ENCODE data around the gene EPHA6.
"Not testable (repeated sequence)": the region's sequence is repeated elsewhere in the genome, so short reads cannot be mapped to it uniquely, and the experiment has no call there.

Gene EPHA6

DNA sequence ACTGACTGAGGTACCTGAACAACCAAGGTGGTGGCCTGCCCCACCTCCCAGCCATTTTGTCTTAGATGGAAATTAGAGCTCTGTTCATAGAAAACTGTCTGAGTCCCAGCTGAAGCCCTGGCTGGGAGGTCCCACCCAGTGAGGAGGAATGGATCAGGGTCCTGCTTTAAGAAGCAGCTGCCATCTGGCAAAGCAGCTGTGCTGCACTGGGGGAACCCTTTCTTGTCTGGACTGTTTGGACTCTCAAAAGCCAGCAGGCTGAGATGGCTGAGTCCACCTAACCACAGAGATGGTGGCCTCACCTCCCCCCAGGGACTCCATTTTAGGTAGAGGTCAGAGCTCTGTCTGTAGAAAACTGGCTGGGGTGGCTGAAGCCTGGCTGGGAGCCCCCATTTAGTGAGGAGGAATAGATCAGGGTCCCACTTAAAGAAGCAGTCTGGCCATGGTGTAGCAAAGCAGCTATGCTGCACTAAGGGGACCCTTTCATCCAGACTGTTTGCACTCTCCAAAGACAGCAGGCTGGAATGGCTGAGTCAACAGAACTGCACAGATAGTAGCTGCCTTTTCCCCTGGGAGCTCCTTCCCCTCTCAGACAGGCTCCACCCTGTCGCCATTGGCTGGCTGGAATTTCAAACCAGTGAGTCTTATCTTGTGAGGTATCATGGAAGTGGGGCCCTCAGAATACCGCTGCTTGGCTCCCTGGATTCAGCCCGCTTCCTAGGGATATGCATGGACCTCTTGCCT is 116.9 kb downstream of the EPHA6 start:
- DNase-seq, result peak; percentile 5

DNA sequence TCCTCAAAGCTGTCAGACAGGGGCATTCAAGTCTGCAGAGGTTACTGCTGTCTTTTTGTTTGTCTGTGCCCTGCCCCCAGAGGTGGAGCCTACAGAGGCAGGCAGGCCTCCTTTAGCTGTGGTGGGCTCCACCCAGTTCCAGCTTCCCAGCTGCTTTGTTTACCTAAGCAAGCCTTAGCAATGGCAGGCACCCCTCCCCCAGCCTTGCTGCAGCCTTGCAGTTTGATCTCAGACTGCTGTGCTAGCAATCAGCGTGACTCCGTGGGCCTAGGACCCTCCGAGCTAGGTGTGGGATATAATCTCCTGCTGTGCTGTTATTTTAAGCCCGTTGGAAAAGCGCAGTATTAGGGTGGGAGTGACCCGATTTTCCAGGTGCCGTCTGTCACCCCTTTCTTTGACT is 127.7 kb downstream of the EPHA6 start:
- not testable (repeated sequence) for DNase-seq

DNA sequence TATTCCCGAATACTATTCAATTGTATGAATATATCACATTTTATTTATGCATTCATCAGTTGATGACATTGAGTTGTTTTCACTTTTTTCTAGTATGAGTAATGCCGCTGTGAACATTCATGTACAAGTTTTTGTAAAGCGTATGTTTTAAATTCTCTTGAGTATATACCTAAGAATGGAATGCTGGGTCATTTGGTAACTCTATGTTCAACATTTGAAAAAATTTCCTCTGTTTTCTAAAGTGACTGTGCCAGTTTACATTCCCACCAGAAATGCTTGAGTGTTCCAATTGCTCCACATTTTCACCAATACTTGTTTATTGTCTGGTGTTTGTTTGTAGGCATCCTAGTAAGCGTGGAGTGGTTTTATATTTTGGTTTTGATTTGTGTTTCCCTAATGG is 144.5 kb downstream of the EPHA6 start:
- no peak for DNase-seq

DNA sequence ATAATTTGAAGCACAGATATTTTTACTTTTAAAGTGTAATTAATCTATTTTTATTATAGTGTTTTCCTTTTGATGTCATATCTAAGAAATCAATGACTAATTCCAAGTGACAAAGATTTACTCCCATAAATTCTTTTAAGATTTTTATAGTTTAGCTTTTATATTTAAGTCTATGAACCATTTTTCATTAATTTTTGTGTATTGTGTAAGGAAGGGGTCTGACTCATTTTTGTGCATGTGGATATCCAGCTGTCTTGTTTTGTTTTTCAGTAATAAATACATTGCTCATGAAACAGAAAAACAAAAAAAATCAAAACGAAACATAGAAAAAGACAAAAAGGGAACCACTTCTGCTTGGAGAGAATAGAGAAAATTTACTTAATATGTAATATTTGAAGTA is 145.1 kb downstream of the EPHA6 start:
- DNase-seq, result no peak

DNA sequence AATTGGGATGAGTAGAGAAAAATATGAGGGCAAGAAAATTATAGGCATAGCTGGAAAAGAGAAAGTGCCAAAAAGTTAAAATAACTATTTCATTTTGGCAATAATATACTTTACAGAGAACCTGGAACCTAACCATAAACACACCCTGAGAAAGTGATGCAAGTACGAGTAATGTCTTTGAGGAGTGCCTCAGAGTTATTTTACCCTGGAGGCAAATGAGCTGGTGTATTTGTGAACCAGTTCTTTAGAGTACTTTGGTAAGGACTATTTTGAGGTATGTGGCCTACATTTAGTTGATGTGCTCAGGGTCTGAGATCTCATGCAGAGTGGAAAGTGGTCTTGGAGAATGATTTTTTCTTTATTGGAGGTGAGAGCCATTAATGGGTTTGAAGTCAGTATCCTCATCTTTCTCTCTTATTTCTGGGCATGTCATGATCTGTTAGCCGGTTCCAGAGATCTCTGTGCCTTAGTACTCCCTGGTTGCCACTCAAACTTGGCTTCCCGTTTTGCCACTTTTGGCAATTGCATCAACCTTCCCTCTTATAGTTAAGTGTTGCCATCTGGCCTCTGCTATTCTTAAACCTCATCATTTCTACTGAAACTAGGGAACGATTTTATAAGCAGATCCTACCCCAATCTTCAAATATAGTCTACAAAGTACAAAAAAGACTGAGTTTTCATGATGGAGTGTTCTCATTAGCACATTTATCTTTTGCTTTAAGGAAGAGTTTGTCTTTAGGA is 145.7 kb downstream of the EPHA6 start:
- DNase-seq, result peak; percentile 53

DNA sequence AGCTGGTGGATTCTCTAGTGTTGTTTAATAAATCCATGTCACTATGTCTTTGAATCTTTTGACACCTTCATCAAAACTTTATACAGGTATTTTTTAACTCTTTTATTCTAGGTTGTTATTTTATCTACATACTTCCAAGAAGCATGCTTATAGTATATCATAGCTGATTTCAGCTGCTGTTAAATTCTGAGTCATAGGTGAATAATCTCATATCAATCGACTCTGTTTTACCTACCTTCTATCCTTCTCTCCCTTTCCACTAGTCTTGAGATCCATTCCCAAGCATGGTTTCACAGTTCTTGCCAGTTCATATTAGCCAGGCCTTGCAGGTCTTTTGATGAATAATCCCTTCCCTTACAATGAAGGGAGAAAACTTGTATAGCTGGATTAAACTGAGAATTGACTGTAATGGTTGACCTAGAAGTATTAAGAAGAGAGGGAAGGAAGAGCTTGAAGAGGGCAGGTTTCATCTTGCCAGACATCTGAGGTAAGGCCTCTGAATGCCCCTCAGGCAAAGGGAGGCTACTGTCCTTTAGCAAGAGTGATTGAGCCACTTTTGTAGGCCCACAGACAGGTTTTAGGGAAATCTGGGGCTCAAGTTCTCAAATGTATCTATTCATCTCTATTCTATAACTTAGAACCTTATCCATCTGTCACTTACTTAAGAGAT is 146.4 kb downstream of the EPHA6 start:
- no peak for DNase-seq

DNA sequence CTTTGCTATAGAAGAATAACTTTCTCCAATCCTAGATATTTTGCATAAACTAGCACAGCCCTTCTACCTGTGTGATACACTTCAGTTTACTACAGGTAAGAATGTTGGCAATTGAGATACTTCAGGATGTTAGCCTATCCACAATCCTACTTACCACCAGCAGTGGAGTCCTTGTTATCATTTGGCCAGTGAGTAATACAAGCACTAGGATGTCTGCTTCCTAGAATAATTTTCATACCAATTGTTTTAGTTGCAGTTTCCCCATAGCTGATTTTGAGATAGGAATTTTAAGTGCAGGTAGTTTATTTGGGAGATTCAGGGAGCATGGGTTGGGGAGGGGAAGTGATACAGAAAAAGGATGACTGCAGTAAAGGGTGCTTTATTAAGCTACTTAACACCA is 147.2 kb downstream of the EPHA6 start:
- DNase-seq, result no peak

DNA sequence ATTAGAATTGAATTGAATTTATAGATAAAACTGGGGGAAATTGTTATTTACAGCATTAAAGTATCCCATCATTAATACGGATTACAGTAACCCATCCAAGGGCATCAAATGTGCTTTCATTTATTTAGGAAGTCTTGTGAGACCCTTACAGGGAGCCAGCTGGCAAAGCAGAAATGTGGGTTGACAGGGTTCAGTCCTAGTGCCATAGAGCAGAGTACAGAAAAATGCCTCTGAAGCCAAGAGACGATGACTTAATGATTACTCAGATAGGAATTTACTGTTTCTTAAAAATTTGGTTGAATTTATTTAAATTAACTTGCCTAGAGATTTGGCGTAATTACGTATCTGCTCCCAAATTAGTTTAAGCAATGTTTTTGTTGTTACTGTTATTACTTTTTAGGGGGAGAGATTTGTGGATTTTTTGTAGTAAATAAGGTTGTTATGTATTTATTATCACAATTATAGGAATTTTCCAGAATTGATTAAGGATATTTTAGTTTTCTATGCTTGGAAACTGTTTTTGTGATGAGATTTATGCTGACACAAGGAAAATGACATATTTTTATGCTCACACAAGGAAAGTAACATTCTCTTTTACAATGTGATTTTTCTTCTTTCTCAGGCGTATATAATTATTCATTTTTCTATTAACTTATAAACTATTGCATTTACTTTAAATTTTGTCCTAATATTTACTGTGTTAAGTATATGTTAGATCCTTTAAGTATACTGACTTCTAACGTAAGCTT is 152.0 kb downstream of the EPHA6 start:
- peak; percentile 6 for DNase-seq

DNA sequence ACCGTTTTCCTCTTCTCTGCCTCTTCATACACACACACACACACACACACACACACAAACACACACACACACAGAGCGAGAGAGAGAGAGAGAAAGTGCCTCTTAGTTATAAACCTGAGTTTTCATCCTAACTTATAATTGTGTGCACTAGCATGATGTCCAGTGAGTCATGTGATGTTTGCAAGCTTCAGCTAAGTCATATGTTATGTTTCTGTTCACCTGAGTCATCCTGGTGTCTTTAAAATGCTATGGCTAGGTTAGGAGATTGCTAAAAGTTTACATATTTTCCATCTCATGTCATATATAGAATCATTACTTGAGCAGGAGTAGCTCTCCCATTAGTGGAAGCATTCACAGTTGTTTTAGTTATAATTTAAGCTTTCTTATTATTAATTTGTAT is 155.8 kb downstream of the EPHA6 start:
- DNase-seq, result peak; percentile 34

DNA sequence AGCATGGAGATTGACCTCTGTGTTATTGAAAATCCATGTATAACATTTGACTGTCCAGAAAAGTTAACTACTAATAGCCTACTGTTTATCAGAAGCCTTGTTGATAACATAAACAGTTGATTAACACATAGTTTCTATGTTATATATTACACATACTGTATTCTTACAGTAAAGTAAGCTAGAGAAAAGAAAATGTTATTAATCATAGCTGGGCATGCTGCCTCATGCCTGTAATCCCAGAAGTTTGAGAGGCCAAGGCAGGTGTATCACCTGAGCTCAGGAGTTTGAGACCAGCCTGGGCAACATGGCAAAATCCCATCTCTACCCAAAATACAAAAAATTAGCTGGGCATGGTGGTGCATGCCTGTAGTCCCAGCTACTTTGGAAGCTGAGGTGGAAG is 163.3 kb downstream of the EPHA6 start:
- no peak for DNase-seq

DNA sequence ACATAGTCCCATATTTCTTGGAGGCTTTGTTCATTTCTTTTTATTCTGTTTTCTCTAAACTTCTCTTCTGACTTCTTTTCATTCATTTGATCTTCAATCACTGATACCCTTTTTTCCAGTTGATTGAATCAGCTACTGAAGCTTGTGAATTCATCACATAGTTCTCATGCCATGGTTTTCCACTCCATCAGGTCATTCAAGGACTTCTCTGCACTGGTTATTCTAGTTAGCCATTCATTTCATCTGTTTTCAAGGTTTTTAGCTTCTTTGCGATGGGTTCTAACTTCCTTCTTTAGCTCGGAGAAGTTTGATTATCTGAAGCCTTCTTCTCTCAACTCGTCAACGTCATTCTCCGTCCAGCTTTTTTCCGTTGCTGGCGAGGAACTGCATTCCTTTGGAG is 169.3 kb downstream of the EPHA6 start:
- DNase-seq, result not testable (repeated sequence)

DNA sequence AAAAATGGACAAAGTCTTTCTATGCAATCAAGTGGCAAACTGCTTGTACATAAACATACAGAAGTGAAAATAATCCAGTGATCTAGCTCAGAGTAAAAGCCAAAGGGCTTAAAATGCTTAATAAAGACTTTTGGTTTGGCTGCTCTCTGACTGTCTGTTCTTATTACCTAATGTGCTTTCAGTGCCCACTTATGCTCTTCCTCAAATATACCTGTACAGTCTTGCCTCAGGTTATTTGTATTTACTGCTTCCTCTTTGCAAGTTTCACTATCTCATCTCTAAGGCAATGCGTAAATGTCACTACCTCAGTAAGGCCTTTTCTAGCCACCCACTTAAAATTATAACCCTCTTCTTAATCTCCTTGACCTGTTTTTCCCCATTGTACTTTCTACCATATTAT is 171.8 kb downstream of the EPHA6 start:
- no peak for DNase-seq

DNA sequence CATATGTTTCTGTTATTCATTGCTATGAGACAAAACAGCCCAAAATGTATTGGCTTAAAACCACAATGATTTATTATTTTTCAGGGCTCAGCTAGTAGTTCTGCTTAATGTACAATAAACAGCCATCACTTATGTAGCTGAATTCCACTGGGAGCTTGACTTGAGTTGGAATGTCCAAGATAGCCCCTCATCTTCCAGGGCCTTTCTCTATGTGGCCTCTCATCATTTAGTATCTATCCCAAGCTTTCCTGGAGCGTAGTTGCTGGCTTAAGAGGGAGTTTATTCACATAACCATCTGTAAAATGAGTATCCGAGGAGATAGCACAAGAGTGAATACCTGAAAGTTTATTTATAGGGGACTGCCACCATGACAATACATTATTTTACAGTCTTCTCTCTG is 176.8 kb downstream of the EPHA6 start:
- DNase-seq, result no peak

DNA sequence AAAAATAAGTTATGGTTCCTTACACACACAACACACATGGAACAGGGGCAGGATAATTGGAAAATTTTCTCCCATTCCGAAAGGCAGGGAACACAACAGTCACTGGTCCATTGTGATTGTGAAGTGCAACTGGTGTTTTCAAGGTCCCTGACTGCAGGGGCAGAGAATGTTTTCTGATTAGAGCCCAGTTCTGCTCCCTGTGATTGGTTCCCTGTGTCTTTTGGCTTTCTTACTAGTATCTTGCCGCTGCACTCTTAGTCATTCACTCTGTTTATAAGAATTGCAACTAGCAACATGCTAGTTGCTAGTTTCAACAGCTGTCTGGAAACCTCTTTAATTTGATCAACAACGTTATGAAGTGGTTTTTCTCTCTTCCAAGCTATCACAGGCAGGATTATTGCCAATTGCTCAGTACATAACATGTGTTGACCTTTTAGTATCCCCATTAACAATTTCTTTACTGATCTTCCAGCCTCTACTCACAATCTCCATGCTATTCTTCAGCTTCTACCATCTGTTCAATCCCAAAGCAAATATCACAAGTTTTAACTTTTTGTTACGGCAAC is 177.5 kb downstream of the EPHA6 start:
- no peak for DNase-seq

DNA sequence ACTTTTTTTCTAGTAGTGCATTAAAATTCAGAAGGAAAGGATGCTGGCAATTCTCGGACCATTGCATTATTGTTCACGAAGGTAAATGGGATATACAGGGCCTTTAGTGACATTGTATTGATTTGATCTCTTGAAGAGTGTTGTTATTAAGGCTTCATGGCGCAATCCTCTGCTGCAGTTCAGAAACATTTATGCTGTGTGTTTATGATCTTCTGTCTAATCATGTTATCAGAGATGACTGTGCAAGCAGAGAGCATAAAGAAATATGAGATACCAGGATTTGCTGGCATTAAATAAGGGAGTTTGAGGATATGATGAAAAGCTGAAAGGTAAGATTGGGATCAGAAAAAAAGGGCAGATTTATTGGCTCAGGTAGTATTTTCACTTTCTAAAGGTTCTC is 180.6 kb downstream of the EPHA6 start:
- DNase-seq, result no peak

DNA sequence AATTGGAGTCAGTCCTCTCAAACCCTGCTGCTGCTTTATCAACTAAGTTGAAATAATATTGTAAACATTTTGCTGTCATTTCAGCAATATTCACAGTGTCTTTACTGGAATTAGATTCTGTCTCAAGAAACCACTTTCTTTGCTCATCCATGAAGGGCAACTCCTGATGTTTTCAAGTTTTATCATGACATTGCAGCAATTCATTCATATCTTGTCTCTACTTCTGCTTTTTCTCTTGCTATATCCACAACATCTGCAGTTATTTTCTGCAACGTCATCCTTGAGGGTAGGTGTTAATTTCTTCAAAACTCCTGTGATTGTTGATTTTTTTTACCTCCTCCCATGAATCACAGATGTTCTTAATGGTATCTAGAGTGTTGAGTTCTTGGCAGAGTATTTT is 181.6 kb downstream of the EPHA6 start:
- DNase-seq, result no peak

DNA sequence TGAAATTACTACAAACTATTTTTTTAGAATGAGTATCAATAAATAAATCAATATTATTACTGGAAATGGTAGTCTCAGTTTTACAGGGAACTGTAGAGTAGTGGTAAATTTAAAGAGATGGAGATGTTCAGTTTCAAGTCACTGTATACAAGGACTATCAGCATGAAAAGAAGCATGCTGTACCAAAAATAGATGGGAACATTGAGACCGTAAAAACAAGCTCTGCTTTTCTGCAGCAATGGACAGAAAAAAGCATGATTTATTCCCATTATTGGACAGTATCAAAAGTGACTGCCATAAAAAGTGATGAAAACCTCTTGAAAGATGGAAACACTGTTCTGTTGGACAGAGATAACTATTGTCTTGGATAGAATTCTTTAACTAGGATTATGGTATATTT is 187.2 kb downstream of the EPHA6 start:
- DNase-seq, result no peak

DNA sequence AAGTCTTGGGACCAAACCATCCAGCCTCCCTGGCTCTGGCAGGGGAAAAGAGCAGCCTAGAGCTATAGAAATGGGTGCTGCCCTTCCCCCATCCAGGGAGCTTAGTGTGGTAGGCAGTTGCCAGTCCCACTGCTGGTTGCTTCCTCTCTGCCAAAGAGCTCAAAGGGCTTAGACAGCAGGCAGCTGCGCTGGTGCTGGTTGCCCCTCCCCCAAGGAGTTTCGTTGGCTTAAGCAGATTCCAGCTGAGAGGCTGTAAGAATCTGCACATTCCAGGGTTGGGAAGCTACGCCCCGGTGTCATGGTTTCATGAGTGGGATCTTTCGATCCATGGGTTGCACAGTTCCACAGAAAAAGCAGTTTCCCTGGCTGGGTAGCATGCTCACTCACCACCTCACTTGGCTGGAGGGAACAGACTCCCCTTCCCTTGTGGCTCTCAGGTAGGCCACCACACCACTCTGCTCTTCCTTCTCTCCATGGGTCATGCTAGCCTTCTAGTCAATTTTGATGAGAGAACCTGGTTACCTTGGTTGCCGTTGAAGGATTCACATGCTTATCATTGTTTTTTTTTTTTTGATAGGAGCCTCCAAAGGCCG is 195.1 kb downstream of the EPHA6 start:
- no peak for DNase-seq

DNA sequence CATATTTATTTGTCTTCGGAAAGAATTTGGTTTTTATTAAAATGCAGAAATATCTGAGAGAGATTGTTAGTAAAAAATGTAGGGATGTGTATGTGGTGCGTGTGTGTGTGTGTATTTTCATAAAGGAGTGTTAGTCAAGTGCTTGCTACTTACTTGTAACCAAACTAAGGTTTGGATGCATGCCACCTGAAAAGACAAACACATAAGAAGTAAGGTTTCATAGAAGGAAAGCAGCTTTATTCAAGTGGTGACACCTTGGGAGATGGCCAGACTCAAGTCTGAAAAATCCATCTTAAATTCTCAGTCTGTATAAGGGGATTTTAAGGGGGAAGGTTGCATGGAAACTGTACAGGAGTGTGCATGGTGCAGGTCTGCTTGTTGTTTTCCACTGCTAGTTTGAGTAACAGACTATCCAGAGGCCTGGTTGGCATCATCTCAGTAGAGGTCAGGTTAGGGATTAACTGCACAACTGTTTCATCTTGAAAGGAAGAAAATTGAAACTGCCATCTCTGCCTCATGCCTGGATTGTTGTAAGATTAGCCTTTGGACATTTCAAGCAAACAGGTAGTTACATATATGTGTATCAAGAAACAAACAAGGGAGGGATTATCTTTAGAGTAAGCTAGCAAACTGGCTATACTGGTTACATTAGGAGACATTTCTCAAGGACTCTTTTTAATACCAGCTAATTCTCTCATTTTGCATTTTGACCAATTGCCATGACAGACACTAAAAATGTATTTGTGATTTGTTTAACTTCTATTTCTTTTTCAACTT is 196.7 kb downstream of the EPHA6 start:
- no peak for DNase-seq

DNA sequence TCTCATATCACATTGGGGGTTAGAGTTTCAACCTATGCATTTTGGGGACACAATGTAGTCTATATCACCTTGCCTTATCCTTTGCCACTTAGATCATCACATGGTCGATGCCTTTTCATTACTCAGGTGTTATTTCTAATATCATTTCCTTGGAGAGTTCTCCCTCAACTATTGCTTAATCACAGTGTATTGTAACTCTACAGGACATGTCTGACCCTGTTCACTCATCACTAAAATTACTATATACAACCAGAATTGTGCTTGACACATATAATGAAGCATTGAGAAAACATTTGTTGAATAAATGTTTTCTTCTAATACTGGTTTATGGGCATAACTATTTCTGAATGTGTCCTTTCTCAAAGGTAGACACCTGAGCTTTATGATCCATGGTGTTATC is 207.4 kb downstream of the EPHA6 start:
- no peak for DNase-seq

DNA sequence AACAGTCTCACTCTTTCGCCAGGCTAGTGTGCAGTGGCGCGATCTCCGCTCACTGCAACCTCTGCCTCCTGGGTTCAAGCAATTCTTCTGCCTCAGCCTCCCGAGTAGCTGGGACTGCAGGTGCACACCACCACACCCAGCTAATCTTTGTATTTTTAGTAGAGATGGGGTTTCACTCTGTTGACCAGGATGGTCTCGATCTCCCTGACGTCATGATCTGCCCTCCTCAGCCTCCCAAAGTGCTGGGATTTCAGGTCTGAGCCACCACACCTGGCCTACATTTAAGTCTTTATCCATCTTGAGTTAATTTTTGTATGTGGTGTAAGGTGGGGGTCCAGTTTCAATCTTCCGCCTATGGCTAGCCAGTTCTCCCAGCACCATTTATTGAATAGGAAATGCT is 211.2 kb downstream of the EPHA6 start:
- DNase-seq, result not testable (repeated sequence)

DNA sequence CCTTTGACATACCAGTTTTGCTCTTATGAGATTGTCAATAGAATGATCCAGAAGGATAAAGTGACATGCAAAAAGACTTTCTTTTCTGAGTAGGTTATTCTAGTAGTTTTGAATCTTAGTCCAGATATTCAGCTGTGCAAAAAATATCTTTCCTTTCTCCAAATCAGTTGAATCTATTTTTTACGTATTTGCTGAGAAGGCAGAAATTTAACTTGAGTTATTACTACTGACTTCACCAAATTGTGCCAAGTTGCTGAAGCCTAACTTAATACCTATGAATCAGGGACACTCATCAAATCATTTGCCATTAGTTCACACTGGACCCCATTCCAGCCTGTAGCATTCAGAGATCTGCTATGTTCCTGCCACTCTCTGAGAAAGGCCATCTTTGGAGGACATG is 215.6 kb downstream of the EPHA6 start:
- DNase-seq, result no peak

Data from fibroblast of skin of right biceps (primary cell).